Transverse colon (tissue), 4 donors: ENCODE results near the gene SCAPER. TPM values are rescaled to one million over a fixed set of nuclear protein-coding genes. Genes with fewer than 3 reads are reported as not detected.

Experiments used
- DNase-seq: peaks from one replicate; pipeline ENCODE4 v3.0.0-alpha.2; 2019
- H3K27ac ChIP-seq, 4 donors: fragments of 200-600 bp; sonication (generic); 2 replicates each; pipeline ENCODE4 v1.5.1; 2016 to 2018; ENCODE audit warnings: inconsistent platforms in 4 of 4
- H3K27me3 ChIP-seq: fragments of 200-600 bp; sonication (generic); 2 replicates; pipeline ENCODE4 v1.5.1; 2017; ENCODE audit warnings: inconsistent platforms
- H3K36me3 ChIP-seq, 4 donors: fragments of 200-600 bp; sonication (generic); 2 replicates each; pipeline ENCODE4 v1.5.1; 2017 to 2019; ENCODE audit warnings: inconsistent platforms in 4 of 4
- H3K4me1 ChIP-seq, 4 donors: fragments of 200-600 bp; sonication (generic); 2 replicates each; pipeline ENCODE4 v1.5.1; 2017 to 2020; ENCODE audit warnings: inconsistent platforms in 4 of 4
- H3K4me3 ChIP-seq, 4 donors: fragments of 200-600 bp; sonication (generic); 1 replicate in 1 of 4; 2 replicates in 3 of 4; pipeline versions ENCODE4 v1.5.1 to v1.6.1; 2017 to 2019; ENCODE audit warnings: inconsistent platforms in 4 of 4
- H3K9me3 ChIP-seq, 2 donors: fragments of 200-600 bp; sonication (generic); 2 replicates each; pipeline ENCODE4 v1.5.1; 2017 to 2019; ENCODE audit warnings: inconsistent platforms in 2 of 2
- CTCF ChIP-seq, 5 experiments: fragments of 200-600 bp in 3 of 5; fragments of 450-650 bp in 2 of 5; sonication (generic) in 3 of 5; IDR thresholded peaks; 1 replicate in 2 of 5; 2 replicates in 3 of 5; pipeline ENCODE4 v1.5.1; 2016 to 2017; ENCODE audit warnings: antibody characterized with exemption in 5 of 5, inconsistent platforms in 3 of 5, mild to moderate bottlenecking in 2 of 5, moderate library complexity in 1 of 5
- EP300 ChIP-seq: sonication (generic); formaldehyde crosslinking; IDR thresholded peaks from one replicate; pipeline ENCODE4 v1.6.1; 2017; ENCODE audit warnings: antibody characterized with exemption, low read depth
- POLR2A ChIP-seq: fragments of 450-650 bp; IDR thresholded peaks from one replicate; pipeline ENCODE4 v1.6.1; 2016; ENCODE audit warnings: antibody characterized with exemption, mild to moderate bottlenecking, moderate library complexity
- POLR2AphosphoS5 ChIP-seq, 3 donors: sonication (generic); formaldehyde crosslinking; IDR thresholded peaks; one replicate each; pipeline ENCODE4 v1.6.1; 2016; ENCODE audit warnings: antibody characterized with exemption in 3 of 3
- WGBS, 2 donors: methylation state at CpG; one replicate each; pipeline ENCODE4 v1.1.5; 2018; ENCODE audit warnings: low coverage in 1 of 2; 5-methylcytosine and 5-hydroxymethylcytosine counted together
- in situ Hi-C, 4 donors: fragments of 200-750 bp; cut with MboI; loops; one replicate each; pipeline versions ENCODE4 v1.15.0 to v1.15.1; 2017; ENCODE audit warnings: low sequenced_read_pairs in 3 of 4, low pct_ligation_motif_present in 1 of 4, low pct_unique_long_range_greater_than_20kb in 1 of 4
- intact Hi-C: fragments of 100-400 bp; cut with DNase I; formaldehyde crosslinking; loops from one replicate; pipeline ENCODE4 v1.15.1; 2023; ENCODE audit warnings: low total_unique reads
- total RNA-seq, 4 donors: library from RNA; depleted of rRNA; stranded (reverse); fragments of >200 nt; gene quantifications; one replicate each; pipeline ENCODE4 v1.1.0, GENCODE V29; 2016

The SCAPER gene
- total RNA-seq, 4 donors from 2014 or later: 31.8 to 121 (median 48.7) TPM

- intact Hi-C loops (no loop called here), in situ Hi-C loops (no loop called here)
- Histone ChIP-seq H3K36me3 (no peaks in the 10 kb centered on the region), H3K9me3 (no peaks in the 10 kb centered on the region), H3K27me3 (no peaks in the 10 kb centered on the region), H3K27ac (no peak overlapping the region), H3K4me1 (no peaks in the 10 kb centered on the region), H3K4me3 (no peak overlapping the region)
- no peak for DNase-seq
- WGBS, 2 donors: 93 to 100% methylated on average over 2 to 5 of the region's 5 CpGs
- TF ChIP-seq EP300: no peak
- no peak for TF ChIP-seq CTCF (IDR thresholded peaks at IDR 0.05)
- TF ChIP-seq POLR2AphosphoS5 (IDR thresholded peaks at IDR 0.05): no peak
- no peak for TF ChIP-seq POLR2A
These were observed 89.7 kb downstream of the SCAPER start for GRCh38 chr15:76815421-76815820.

- Histone ChIP-seq H3K4me1 (no peaks in the 10 kb centered on the region), H3K4me3 (no peak overlapping the region), H3K9me3 (no peaks in the 10 kb centered on the region), H3K27me3 (no peaks in the 10 kb centered on the region), H3K27ac (no peak overlapping the region), H3K36me3 (no peaks in the 10 kb centered on the region)
- intact Hi-C loops (no loop called here), in situ Hi-C loops (no loop called here)
- DNase-seq: no peak
- TF ChIP-seq EP300 (no peak), POLR2AphosphoS5 (IDR thresholded peaks at IDR 0.05) (no peak), POLR2A (no peak), CTCF (IDR thresholded peaks at IDR 0.05) (no peak)
- WGBS, 2 donors: 69 to 79% methylated on average over 4 of the region's 4 CpGs
These were observed 92.8 kb downstream of the SCAPER start for GRCh38 chr15:76812381-76812780.

- no peaks in the 10 kb centered on the region for H3K36me3 ChIP-seq
- H3K27me3 ChIP-seq: no peaks in the 10 kb centered on the region
- TF ChIP-seq CTCF (IDR thresholded peaks at IDR 0.05) (no peak), EP300 (no peak), POLR2A (no peak), POLR2AphosphoS5 (IDR thresholded peaks at IDR 0.05) (no peak)
- in situ Hi-C loops: no loop called here
- no peak overlapping the region for H3K27ac ChIP-seq
- H3K9me3 ChIP-seq: no peaks in the 10 kb centered on the region
- DNase-seq: no peak
- no peaks in the 10 kb centered on the region for H3K4me1 ChIP-seq
- intact Hi-C loops: no loop called here
- H3K4me3 ChIP-seq: no peak overlapping the region
- WGBS, 2 donors: 89 to 96% methylated on average over 3 of the region's 3 CpGs
These were observed 95.6 kb downstream of the SCAPER start for GRCh38 chr15:76809412-76810103.

GRCh38 chr15:76803049-76803571 lies 102.0 kb downstream of the SCAPER start:
- Histone ChIP-seq H3K36me3 (peaks cover 0 to 11% (median 0%) of the 10 kb centered on the region in 4 donors), H3K9me3 (no peaks in the 10 kb centered on the region), H3K27me3 (no peaks in the 10 kb centered on the region), H3K4me3 (no peak overlapping the region), H3K4me1 (no peaks in the 10 kb centered on the region), H3K27ac (no peak overlapping the region)
- WGBS, 2 donors: 77 to 89% methylated on average over 1 of the region's 1 CpG
- no peak for DNase-seq
- in situ Hi-C loops: no loop called here
- no peak for TF ChIP-seq POLR2AphosphoS5 (IDR thresholded peaks at IDR 0.05)
- TF ChIP-seq EP300: no peak
- no peak for TF ChIP-seq CTCF (IDR thresholded peaks at IDR 0.05)
- no peak for TF ChIP-seq POLR2A
- intact Hi-C loops: no loop called here
